Measurements from ENCODE around the gene SPINK4. TPM values are rescaled to one million over a fixed set of nuclear protein-coding genes. Genes with fewer than 3 reads are reported as not detected.

The SPINK4 gene
- total RNA-seq, 1 experiment from 2014 or later: not detected

DNA sequence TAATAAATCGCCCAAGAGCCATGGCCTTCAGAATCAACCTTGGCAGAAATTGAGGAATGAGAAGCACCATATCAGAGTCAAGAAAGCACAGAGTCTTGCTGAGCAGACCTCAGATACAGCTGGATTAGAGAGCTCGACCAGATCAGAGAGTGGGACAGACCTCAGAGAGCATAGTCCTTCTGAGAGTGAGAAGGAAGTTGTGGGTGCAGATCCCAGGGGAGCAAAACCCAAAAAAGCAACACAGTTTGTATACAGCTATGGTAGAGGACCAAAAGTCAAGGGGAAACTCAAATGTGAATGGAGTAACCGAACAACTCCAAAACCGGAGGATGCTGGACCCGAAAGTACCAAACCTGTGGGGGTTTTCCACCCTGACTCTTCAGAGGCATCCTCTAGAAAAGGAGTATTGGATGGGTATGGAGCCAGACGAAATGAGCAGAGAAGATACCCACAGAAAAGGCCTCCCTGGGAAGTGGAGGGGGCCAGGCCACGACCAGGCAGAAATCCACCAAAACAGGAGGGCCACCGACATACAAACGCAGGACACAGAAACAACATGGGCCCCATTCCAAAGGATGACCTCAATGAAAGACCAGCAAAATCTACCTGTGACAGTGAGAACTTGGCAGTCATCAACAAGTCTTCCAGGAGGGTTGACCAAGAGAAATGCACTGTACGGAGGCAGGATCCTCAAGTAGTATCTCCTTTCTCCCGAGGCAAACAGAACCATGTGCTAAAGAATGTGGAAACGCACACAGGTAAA lies 54.9 kb downstream of the SPINK4 start:
- CTCF ChIA-PET: no interaction called here
- BruUV-seq (replicated peaks): no TSS peak
- Mint-ChIP-seq H3K4me1 (ENCODE audit: low read depth, unreplicated experiment) (peaks cover 41% of the 10 kb centered on the region), H3K27me3 (ENCODE audit: unreplicated experiment) (no peaks in the 10 kb centered on the region), H3K4me3 (ENCODE audit: low read depth, unreplicated experiment) (no peak overlapping the region), H3K27ac (ENCODE audit: unreplicated experiment) (no peak overlapping the region), H3K9me3 (ENCODE audit: low read depth, unreplicated experiment) (no peaks in the 10 kb centered on the region), H3K36me3 (ENCODE audit: insufficient read depth, unreplicated experiment) (peaks cover 73% of the 10 kb centered on the region)
- TF ChIP-seq, protein P1, sequence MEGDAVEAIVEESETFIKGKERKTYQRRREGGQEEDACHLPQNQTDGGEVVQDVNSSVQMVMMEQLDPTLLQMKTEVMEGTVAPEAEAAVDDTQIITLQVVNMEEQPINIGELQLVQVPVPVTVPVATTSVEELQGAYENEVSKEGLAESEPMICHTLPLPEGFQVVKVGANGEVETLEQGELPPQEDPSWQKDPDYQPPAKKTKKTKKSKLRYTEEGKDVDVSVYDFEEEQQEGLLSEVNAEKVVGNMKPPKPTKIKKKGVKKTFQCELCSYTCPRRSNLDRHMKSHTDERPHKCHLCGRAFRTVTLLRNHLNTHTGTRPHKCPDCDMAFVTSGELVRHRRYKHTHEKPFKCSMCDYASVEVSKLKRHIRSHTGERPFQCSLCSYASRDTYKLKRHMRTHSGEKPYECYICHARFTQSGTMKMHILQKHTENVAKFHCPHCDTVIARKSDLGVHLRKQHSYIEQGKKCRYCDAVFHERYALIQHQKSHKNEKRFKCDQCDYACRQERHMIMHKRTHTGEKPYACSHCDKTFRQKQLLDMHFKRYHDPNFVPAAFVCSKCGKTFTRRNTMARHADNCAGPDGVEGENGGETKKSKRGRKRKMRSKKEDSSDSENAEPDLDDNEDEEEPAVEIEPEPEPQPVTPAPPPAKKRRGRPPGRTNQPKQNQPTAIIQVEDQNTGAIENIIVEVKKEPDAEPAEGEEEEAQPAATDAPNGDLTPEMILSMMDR (IDR thresholded peaks at IDR 0.05; ENCODE audit: unreplicated experiment): no peak
- DNase-seq: no peak
- intact Hi-C loops (cut with micrococcal nuclease; ENCODE audit: unreplicated experiment): loop anchor here (5.0 kb wide), 1 partner anchor 68 kb away; no protein-coding TSS in a partner anchor

DNA sequence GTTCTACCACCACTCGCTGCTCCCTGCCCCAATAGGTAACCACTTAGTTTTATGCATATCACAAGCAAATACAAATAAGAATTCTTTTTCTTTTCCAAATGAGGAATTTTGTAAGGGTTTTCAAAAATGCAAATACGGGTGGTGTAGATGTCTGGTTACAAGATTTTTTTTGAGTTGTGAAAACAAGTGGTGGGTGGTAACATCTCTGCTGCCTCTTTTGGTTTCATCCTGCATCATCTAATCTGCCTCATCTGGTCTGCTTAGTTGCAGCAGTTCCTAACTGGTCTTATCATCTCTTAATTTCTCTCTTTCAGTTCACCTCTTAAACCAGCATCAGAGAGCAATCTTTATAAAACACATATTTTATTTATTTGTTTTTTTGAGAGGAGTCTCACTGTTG lies 55.6 kb downstream of the SPINK4 start:
- Mint-ChIP-seq H3K27ac (ENCODE audit: unreplicated experiment) (no peak overlapping the region), H3K4me3 (ENCODE audit: low read depth, unreplicated experiment) (no peak overlapping the region), H3K36me3 (ENCODE audit: insufficient read depth, unreplicated experiment) (peaks cover 71% of the 10 kb centered on the region), H3K27me3 (ENCODE audit: unreplicated experiment) (no peaks in the 10 kb centered on the region), H3K9me3 (ENCODE audit: low read depth, unreplicated experiment) (no peaks in the 10 kb centered on the region), H3K4me1 (ENCODE audit: low read depth, unreplicated experiment) (peaks cover 41% of the 10 kb centered on the region)
- CTCF ChIA-PET: no interaction called here
- intact Hi-C loops (cut with micrococcal nuclease; ENCODE audit: unreplicated experiment): no loop called here
- DNase-seq: no peak
- TF ChIP-seq, protein P1 (IDR thresholded peaks at IDR 0.05; ENCODE audit: unreplicated experiment): no peak
- BruUV-seq (replicated peaks): no TSS peak

DNA sequence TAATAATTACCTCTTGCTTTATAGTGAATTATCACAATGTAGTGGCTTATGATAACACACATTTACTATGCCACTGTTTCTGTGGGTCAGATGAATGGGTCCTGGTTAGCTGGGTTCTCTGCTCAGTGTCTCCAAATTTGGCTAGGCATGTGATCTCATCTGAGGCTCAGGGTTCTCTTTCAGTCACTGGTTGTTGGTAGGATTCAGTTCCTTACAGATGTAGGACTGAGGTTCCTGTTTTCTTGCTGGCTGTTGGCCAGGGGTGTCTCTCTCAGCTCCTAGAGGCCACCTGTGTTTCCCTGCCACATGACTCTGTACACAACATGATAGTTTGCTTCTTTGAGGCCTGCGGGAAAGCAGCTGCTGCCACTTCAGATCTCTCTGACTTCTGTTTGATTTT lies 57.5 kb downstream of the SPINK4 start:
- CTCF ChIA-PET: no interaction called here
- Mint-ChIP-seq H3K4me3 (ENCODE audit: low read depth, unreplicated experiment) (peak overlapping the region; percentile 34), H3K36me3 (ENCODE audit: insufficient read depth, unreplicated experiment) (peaks cover 63% of the 10 kb centered on the region)

More for the DNA sequence above, 57.5 kb downstream of the SPINK4 start:
- no TSS peak for BruUV-seq (replicated peaks)
- Mint-ChIP-seq H3K9me3 (ENCODE audit: low read depth, unreplicated experiment) (no peaks in the 10 kb centered on the region), H3K27ac (ENCODE audit: unreplicated experiment) (no peak overlapping the region), H3K4me1 (ENCODE audit: low read depth, unreplicated experiment) (peaks cover 36% of the 10 kb centered on the region), H3K27me3 (ENCODE audit: unreplicated experiment) (no peaks in the 10 kb centered on the region)
- TF ChIP-seq, protein P1 (IDR thresholded peaks at IDR 0.05; ENCODE audit: unreplicated experiment): no peak
- DNase-seq: no peak
- intact Hi-C loops (cut with micrococcal nuclease; ENCODE audit: unreplicated experiment): no loop called here

Other genes starting within 250 kb of the SPINK4 start
- gene APTX, start 238.5 kb upstream of the SPINK4 start, total RNA-seq (2022): 22.7 and 26.6 TPM in 2 replicates
- 186 and 194 TPM in 2 replicates for gene DNAJA1, start 214.9 kb upstream of the SPINK4 start, total RNA-seq (2022)
- 12.3 and 13.4 TPM in 2 replicates for gene SMU1, start 163.5 kb upstream of the SPINK4 start, total RNA-seq (2022)
- 69.5 and 71.1 TPM in 2 replicates for gene B4GALT1, start 72.8 kb upstream of the SPINK4 start, total RNA-seq (2022)
- 35.2 and 46.2 TPM in 2 replicates for gene BAG1, start 24.5 kb downstream of the SPINK4 start, total RNA-seq (2022)
- 49.6 and 63.7 TPM in 2 replicates for gene CHMP5, start 24.9 kb downstream of the SPINK4 start, total RNA-seq (2022)
- 27.3 and 31.1 TPM in 2 replicates for gene NFX1, start 50.3 kb downstream of the SPINK4 start, total RNA-seq (2022)
- 0.35 and 1.2 TPM in 2 replicates for gene AQP7, start 162.4 kb downstream of the SPINK4 start, total RNA-seq (2022)
- gene AQP3, start 207.4 kb downstream of the SPINK4 start, total RNA-seq (2022): 4.6 and 10.4 TPM in 2 replicates
- gene NOL6, start 233.8 kb downstream of the SPINK4 start, total RNA-seq (2022): 39.3 and 48.7 TPM in 2 replicates